HG03045 (cell line): ENCODE data around the gene DGCR2.
"Not testable (repeated sequence)": the region's sequence is repeated elsewhere in the genome, so short reads cannot be mapped to it uniquely, and the experiment has no call there.

Experiments
- ATAC-seq: cut with Tn5 transposase; IDR thresholded peaks from one replicate; pipeline ENCODE4 v1.9.1; 2021; ENCODE audit warnings: mild to moderate bottlenecking, moderate library complexity; ENCODE audit not compliant: unreplicated experiment

The DGCR2 gene

DNA sequence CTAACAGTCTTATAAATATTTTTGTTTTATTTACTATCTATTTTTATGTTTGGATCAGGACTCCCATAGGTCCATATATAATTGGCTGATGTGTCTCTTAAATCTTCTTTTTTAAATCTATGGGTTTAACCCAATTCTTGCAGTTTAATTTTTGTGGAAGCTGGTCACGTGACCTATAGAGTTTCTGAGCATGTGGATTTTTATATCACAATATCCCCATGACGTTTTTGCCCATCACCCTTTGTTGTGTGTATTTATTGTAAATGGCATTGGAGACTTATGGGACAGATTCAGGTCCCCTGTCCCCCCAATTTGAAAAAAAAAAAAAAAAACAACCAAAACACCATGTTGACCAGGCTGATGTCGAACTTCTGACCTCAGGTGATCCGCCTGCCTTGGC lies 107.3 kb downstream of the DGCR2 start:
- no peak for ATAC-seq

GRCh38 chr22:19013881-19014598 lies 108.2 kb downstream of the DGCR2 start:
- not testable (repeated sequence) for ATAC-seq

- ATAC-seq: not testable (repeated sequence)
These were observed 108.8 kb downstream of the DGCR2 start for GRCh38 chr22:19013411-19013810.

DNA sequence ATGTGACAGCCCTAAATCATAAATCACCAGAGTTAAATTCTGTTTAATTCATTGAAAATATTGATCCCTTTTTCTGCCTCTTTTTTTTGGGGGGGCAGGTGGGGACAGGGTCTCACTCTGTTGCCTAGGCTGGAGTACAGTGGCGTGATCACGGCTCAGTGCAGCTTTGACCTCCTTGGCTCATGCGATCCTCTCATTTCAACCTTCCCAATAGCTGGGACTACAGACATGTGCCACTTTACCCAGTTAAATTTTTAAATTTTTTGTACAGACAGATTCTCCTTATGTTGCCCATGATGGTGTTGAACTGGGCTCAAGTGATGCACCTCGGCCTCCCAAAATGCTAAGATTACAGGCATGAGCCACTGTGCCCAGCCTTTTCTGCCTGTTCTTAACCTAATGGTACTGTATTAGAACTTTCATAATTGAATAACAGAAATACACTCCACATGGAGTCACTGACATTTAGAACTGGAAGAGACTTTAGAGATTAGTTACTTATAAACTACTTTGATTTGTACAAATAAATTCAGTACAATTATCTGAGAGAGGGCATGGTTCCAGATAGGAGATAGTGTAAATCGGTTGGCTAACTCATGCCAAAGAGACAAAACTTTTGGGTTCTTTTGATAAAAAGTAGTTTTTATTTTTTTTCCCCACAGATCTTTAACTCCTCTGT lies 109.8 kb downstream of the DGCR2 start:
- ATAC-seq: no peak

- not testable (repeated sequence) for ATAC-seq
These were observed 110.6 kb downstream of the DGCR2 start for GRCh38 chr22:19011611-19012010.

DNA sequence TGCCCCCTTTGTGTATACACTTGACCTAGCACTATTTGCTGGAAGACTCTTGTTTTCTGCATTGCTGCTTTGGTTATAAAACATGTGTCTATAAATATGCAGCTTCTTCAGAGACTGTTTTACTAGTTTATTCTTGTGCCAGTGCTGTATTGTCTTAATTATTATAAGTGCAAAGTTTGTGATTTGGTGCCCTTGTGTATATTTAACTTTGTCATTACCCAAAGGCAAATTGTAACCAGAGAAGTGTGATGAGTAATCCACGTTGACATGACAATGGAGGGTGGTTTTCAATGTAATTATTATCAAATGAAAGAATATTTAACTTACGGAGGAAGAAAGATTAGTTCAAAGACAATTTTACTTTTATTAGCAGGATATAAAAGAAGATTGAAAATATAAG lies 111.1 kb downstream of the DGCR2 start:
- ATAC-seq: no peak

- ATAC-seq: no peak
These were observed 116.3 kb downstream of the DGCR2 start for GRCh38 chr22:19005905-19006304.

DNA sequence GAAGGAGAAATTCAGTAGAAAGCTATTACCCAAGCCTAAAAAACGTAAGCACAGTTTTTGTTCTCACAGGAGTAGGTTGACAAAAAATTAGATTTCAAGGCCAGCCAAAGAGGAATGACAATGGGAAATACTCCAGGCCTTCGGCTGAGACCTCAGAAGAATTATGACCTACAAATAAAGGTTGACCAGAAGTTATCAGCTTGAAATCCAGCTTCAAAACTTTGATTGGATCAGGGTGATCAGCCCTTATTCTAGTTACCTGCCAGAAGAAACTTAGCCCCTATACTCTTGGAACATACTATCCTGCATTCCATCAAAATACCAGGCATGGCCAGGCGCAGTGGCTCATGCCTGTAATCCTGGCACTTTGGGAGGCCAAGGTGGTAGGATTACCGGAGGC lies 117.7 kb downstream of the DGCR2 start:
- ATAC-seq: no peak

- ATAC-seq: no peak
These were observed 118.7 kb downstream of the DGCR2 start for GRCh38 chr22:19003508-19003907.

DNA sequence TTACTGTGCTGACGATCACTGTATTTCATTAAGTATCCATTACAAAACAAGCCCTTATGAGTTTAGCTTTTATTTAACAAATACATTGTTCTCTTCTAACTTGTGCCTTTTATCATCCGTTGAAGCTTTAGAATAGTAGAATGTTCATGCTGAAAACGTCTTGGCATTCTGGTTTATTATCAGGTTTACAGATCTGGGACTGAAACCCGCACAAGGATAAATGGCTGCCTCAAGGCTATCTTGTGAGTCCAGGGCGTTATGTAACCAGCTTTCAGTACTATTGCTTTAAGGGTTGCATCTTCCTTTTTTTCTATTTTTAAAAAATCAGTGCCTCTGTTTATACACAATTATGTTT lies 119.6 kb downstream of the DGCR2 start:
- ATAC-seq: no peak

- no peak for ATAC-seq
These were observed 121.0 kb downstream of the DGCR2 start for GRCh38 chr22:19001204-19001603.

- ATAC-seq: not testable (repeated sequence)
These were observed 122.1 kb downstream of the DGCR2 start for GRCh38 chr22:19000106-19000505.

DNA sequence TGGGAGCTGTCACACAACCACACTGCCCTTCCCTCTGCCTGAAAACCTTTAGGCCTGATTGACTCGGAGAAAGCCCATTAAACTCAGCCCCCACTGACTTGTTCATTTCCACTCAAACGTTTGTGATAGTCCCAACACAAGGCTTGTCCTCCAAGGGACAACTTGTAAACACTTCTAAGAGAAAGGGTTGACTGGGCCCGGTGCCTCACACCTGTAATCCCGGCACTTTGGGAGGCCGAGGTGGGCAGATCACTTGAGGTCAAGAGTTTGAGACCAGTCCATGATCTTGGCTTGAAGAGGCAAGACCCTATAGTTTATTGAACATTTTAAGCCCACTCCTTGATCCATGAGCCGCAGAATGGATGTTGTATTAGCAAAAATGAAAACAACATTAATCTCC lies 122.8 kb downstream of the DGCR2 start:
- no peak for ATAC-seq

DNA sequence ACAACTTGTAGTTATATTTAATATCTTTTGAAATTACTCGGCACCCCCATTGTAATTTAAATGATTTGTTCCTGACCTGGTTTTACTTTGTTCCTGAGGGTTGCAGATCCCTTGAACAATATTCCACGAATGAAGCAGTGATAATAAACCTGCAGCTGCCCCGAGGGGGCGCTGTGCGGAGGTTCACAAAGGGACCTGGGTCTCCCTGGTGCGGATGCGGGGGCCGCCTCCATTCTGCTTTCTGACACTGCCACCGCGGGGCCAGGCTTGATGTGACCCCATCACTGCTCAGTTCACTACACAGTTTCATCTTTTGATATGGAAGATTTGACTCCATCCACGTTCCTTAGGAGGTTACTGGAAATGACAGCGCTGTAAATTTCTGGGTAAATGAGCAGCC lies 123.2 kb downstream of the DGCR2 start:
- ATAC-seq: no peak

- ATAC-seq: no peak
These were observed 124.3 kb downstream of the DGCR2 start for GRCh38 chr22:18997925-18998315.

- ATAC-seq: no peak
These were observed 124.8 kb downstream of the DGCR2 start for GRCh38 chr22:18997306-18997924.

DNA sequence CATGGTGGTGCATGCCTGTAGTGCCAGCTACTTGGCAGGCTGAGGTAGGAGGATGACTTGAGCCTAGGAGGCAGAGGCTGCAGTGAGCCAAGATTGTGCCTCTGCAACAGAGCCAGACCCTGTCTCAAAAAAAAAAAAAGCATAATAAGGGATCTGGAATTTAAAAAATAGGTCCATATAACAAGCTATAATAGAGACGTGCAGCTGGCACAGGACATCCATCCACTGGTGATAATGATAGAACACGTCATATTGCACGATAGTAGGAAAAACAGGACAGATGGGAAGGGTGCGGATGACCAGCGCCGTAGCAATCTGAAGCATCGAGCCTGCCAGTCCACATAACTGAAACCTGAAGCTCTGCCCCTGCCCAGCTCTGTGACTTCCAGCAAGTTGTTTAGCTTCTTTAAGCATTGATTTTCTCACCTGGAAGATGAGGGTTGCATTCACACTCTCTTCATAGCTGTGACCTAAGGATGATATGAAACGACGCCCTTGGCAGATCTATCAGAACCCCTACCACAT lies 125.8 kb downstream of the DGCR2 start:
- no peak for ATAC-seq

DNA sequence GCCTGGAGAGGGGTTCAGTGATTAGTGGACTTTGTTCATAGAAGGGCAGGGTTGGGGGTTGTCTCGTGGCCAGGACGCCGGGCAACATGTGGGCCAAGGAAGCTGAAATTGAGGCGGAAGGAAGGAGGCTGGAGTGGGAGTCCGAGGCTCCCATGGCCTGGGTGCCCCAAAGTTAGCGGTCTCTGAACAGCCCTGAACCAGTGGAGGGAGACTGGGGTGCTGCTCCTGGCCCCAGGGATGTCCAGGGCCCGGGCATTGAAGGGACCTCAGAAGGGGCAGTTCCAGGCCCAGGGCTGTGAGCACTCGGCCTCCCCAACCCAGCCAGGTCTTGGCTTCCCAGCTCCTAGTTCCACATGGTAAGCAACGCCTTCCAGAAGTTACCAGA lies 126.9 kb downstream of the DGCR2 start:
- ATAC-seq: no peak

GRCh38 chr22:18994701-18995326 lies 127.4 kb downstream of the DGCR2 start:
- ATAC-seq: no peak

GRCh38 chr22:18994056-18994455 lies 128.2 kb downstream of the DGCR2 start:
- ATAC-seq: no peak

DNA sequence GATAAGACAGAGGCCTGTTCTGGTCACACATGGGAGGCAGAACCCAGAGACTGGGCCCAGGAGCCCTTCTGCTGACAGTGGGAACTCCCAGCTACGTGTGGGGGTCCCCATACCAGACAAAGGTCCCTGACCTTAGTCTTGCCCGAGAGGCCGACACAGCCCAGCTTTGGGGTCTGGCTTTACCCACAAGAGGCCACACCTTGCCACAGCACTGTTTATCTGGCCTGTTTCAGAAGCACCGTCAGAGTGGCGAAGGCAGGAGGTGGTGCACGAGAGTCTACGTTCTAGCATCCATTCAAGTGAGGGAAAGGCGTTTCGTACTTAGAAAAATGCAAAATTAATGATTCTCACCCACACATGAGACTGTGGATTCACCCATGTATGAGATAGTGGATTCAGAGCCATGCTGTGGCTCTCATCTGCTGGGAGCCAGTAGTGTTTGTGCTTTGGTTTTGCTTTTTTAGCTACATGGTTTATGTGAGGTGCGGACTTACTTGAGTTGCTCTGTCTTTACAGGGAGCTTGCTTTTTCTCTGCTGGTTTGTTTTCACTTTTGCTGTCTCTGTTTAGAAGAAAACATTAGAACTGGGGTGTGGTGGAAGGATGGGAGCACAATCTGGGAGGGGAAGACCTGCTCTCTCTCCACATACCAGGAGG lies 129.5 kb downstream of the DGCR2 start:
- ATAC-seq: no peak
